GM23338 (cell line): ENCODE data around the gene ZBTB1. TPM values are rescaled to one million over a fixed set of nuclear protein-coding genes. Genes with fewer than 3 reads are reported as not detected.

Source experiments
- ATAC-seq: fragments of 200-7000 bp; cut with Tn5 transposase; 3 replicates; pipeline ENCODE4 v1.9.1; 2020
- DNase-seq: peaks from one replicate; pipeline ENCODE4 v3.0.0-alpha.2; 2015; ENCODE audit warnings: low spot score
- H2AFZ ChIP-seq: fragments of 200-600 bp; sonication (generic); 2 replicates; pipeline ENCODE4 v1.8.0; 2016; ENCODE audit warnings: antibody characterized with exemption, mild to moderate bottlenecking, moderate library complexity
- H3F3A ChIP-seq: fragments of 200-600 bp; sonication (generic); replicated peaks from 2 replicates; pipeline ENCODE4 v1.8.0; 2017; ENCODE audit warnings: antibody characterized with exemption, mixed run types, low read depth
- H3K27ac ChIP-seq: fragments of 200-600 bp; sonication (generic); 2 replicates; pipeline ENCODE4 v1.6.1; 2016; ENCODE audit warnings: low read depth
- H3K27me3 ChIP-seq: fragments of 200-600 bp; sonication (generic); 2 replicates; pipeline ENCODE4 v1.8.0; 2016; ENCODE audit warnings: mild to moderate bottlenecking, mixed run types, moderate library complexity; ENCODE audit not compliant: insufficient read depth
- H3K36me3 ChIP-seq: fragments of 200-600 bp; sonication (generic); 2 replicates; pipeline ENCODE4 v1.8.0; 2016; ENCODE audit warnings: mild to moderate bottlenecking; ENCODE audit not compliant: insufficient read depth
- H3K4me1 ChIP-seq: fragments of 200-600 bp; sonication (generic); 2 replicates; pipeline ENCODE4 v1.8.0; 2016; ENCODE audit warnings: mild to moderate bottlenecking, moderate library complexity; ENCODE audit not compliant: insufficient read depth
- H3K4me2 ChIP-seq: fragments of 200-600 bp; sonication (generic); 2 replicates; pipeline ENCODE4 v1.7.1; 2017; ENCODE audit warnings: mixed run types
- H3K4me3 ChIP-seq: fragments of 200-600 bp; sonication (generic); 2 replicates; pipeline ENCODE4 v1.6.1; 2016; ENCODE audit warnings: mixed run types
- H3K79me2 ChIP-seq: fragments of 200-600 bp; sonication (generic); replicated peaks from 2 replicates; pipeline ENCODE4 v1.8.0; 2017; ENCODE audit warnings: mild to moderate bottlenecking; ENCODE audit not compliant: insufficient read depth
- H3K9me2 ChIP-seq: fragments of 200-600 bp; sonication (generic); 2 replicates; pipeline ENCODE4 v1.8.0; 2017; ENCODE audit not compliant: insufficient read depth
- H4K20me1 ChIP-seq: fragments of 200-600 bp; sonication (generic); replicated peaks from 2 replicates; pipeline ENCODE4 v1.8.0; 2017; ENCODE audit warnings: mild to moderate bottlenecking; ENCODE audit not compliant: insufficient read depth
- H3K27ac Mint-ChIP-seq: 2 replicates; pipeline ENCODE4 v1.8.0; 2020; ENCODE audit warnings: inconsistent platforms, mild to moderate bottlenecking, moderate library complexity, mixed read lengths
- H3K27me3 Mint-ChIP-seq: 3 replicates; pipeline ENCODE4 v1.8.0; 2022; ENCODE audit warnings: low read depth, mild to moderate bottlenecking, moderate library complexity, mixed read lengths, inconsistent platforms; ENCODE audit not compliant: insufficient read depth, poor library complexity
- H3K36me3 Mint-ChIP-seq: 3 replicates; pipeline ENCODE4 v1.8.0; 2021; ENCODE audit warnings: low read depth, mild to moderate bottlenecking, inconsistent platforms, moderate library complexity, mixed read lengths
- H3K4me1 Mint-ChIP-seq: 3 replicates; pipeline ENCODE4 v1.8.0; 2020; ENCODE audit warnings: mild to moderate bottlenecking, inconsistent platforms, mixed read lengths
- H3K4me3 Mint-ChIP-seq: 3 replicates; pipeline ENCODE4 v1.8.0; 2021; ENCODE audit warnings: moderate library complexity, mild to moderate bottlenecking, inconsistent platforms, mixed read lengths
- H3K9me3 Mint-ChIP-seq: 3 replicates; pipeline ENCODE4 v1.8.0; 2020; ENCODE audit warnings: moderate library complexity, mild to moderate bottlenecking, inconsistent platforms, mixed read lengths
- CTCF ChIP-seq, 2 experiments: fragments of 200-600 bp in 1 of 2; sonication (generic) in 1 of 2; conservative IDR thresholded peaks; 2 replicates each; pipeline versions ENCODE4 v1.5.1 to v1.6.1; 2016 to 2017; ENCODE audit warnings: antibody characterized with exemption in 2 of 2, low read depth in 2 of 2, mild to moderate bottlenecking in 2 of 2, moderate library complexity in 1 of 2
- EZH2 ChIP-seq: fragments of 200-600 bp; sonication (generic); IDR thresholded peaks from one replicate; pipeline ENCODE4 v1.8.0; 2017; ENCODE audit warnings: antibody characterized with exemption, mild to moderate bottlenecking, low read depth; ENCODE audit not compliant: unreplicated experiment
- EZH2phosphoT487 ChIP-seq: fragments of 200-600 bp; sonication (generic); IDR thresholded peaks from one replicate; pipeline ENCODE4 v1.8.1; 2018; ENCODE audit warnings: antibody characterized with exemption; ENCODE audit not compliant: unreplicated experiment
- JUNB ChIP-seq: IDR thresholded peaks from one replicate; pipeline ENCODE4 v1.6.1; 2016; ENCODE audit warnings: antibody characterized with exemption; ENCODE audit not compliant: unreplicated experiment
- POLR2AphosphoS5 ChIP-seq: IDR thresholded peaks from 2 replicates; pipeline ENCODE4 v1.6.1; 2016; ENCODE audit warnings: antibody characterized with exemption, low read depth
- REST ChIP-seq: IDR thresholded peaks from one replicate; pipeline ENCODE4 v1.6.1; 2018; ENCODE audit warnings: antibody characterized with exemption; ENCODE audit not compliant: unreplicated experiment
- STAT1 ChIP-seq: IDR thresholded peaks from one replicate; pipeline ENCODE4 v1.6.1; 2016; ENCODE audit warnings: antibody characterized with exemption; ENCODE audit not compliant: unreplicated experiment
- ZNF331 ChIP-seq: fragments of 250-450 bp; sonication (Bioruptor Pico); IDR thresholded peaks from 2 replicates; pipeline ENCODE4 v1.5.0; 2020; ENCODE audit warnings: low read depth, mild to moderate bottlenecking, moderate library complexity
- ZNF462 ChIP-seq: fragments of 250-450 bp; sonication (Bioruptor Pico); IDR thresholded peaks from 2 replicates; pipeline ENCODE4 v1.5.0; 2020; ENCODE audit warnings: mild to moderate bottlenecking, moderate library complexity
- polyA plus RNA-seq: library from polyadenylated mRNA; unstranded; fragments of >200 nt; fragmentation: Nextera tagmentation; extraction: Ambion mirVana; gene quantifications from 2 replicates; pipeline ENCODE4 v1.2.1, GENCODE V29; 2016
- total RNA-seq: library from RNA; depleted of rRNA; stranded (reverse); fragments of >200 nt; shearing (Covaris generic); gene quantifications from 2 replicates; pipeline ENCODE4 v1.2.3, GENCODE V29; 2014
- TF ChIP-seq, protein P1 (sequence below): IDR thresholded peaks from 2 replicates; pipeline ENCODE4 v1.6.1; 2016; ENCODE audit warnings: antibody characterized with exemption

Gene ZBTB1
- total and polyA plus RNA-seq, 2 experiments from 2014 or later: 11.2 to 33.0 TPM

GRCh38 chr14:64475585-64476273 lies 28.8 kb upstream of the ZBTB1 start:
- Histone ChIP-seq H3K27ac (no peak overlapping the region), H3K4me3 (no peak overlapping the region), H3K4me1 (no peaks in the 10 kb centered on the region), H3F3A (no peaks in the 10 kb centered on the region), H3K79me2 (no peaks in the 10 kb centered on the region), H3K27me3 (no peaks in the 10 kb centered on the region), H3K36me3 (no peaks in the 10 kb centered on the region), H3K4me2 (no peak overlapping the region), H2AFZ (no peak overlapping the region), H3K9me2 (no peaks in the 10 kb centered on the region), H4K20me1 (no peaks in the 10 kb centered on the region; the same call in 1 of the 2 replicates)
- Mint-ChIP-seq H3K27ac (no peak overlapping the region), H3K4me3 (no peak overlapping the region), H3K36me3 (no peaks in the 10 kb centered on the region), H3K9me3 (no peaks in the 10 kb centered on the region), H3K4me1 (peaks cover 14% of the 10 kb centered on the region; the same call in 2 of the 3 replicates), H3K27me3 (no peaks in the 10 kb centered on the region)
- no peak for TF ChIP-seq REST
- no peak for TF ChIP-seq ZNF462 (CRISPR knock-in tag)
- no peak for TF ChIP-seq STAT1
- TF ChIP-seq EZH2: no peak
- TF ChIP-seq, protein P1, sequence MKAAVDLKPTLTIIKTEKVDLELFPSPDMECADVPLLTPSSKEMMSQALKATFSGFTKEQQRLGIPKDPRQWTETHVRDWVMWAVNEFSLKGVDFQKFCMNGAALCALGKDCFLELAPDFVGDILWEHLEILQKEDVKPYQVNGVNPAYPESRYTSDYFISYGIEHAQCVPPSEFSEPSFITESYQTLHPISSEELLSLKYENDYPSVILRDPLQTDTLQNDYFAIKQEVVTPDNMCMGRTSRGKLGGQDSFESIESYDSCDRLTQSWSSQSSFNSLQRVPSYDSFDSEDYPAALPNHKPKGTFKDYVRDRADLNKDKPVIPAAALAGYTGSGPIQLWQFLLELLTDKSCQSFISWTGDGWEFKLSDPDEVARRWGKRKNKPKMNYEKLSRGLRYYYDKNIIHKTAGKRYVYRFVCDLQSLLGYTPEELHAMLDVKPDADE: no peak
- no peak for TF ChIP-seq EZH2phosphoT487
- no peak for TF ChIP-seq JUNB
- TF ChIP-seq POLR2AphosphoS5: no peak
- no peak for TF ChIP-seq CTCF (conservative IDR thresholded peaks at IDR 0.05; ENCODE audit: low read depth in 2 of 2)
- TF ChIP-seq ZNF331 (CRISPR knock-in tag): no peak
- ATAC-seq (no peak), DNase-seq (no peak)
